Activated CD8-positive, alpha-beta T cell treated with anti-CD3 and anti-CD28 coated beads for 36 hours (primary cell): ENCODE data around the gene TESK2. TPM values are rescaled to one million over a fixed set of nuclear protein-coding genes. Genes with fewer than 3 reads are reported as not detected.

Experiments used
- ATAC-seq: fragments of 200-7000 bp; cut with Tn5 transposase; one replicate; pipeline ENCODE4 v1.10.0; 2021; ENCODE audit warnings: mild to moderate bottlenecking, moderate library complexity
- CTCF ChIA-PET: fragments of 350-600 bp; sonication (Branson Sonifier 250); formaldehyde crosslinking; loops from one replicate; lab custom pipeline; 2021; ENCODE audit warnings: antibody characterized with exemption; lab: Charles Lee
- POLR2A ChIA-PET: fragments of 350-600 bp; sonication (Branson Sonifier 250); formaldehyde crosslinking; loops from one replicate; lab custom pipeline; 2021; ENCODE audit warnings: antibody characterized with exemption; lab: Charles Lee
- DNase-seq: peaks from one replicate; pipeline ENCODE4 v3.0.0-alpha.2; 2020
- H3K27ac Mint-ChIP-seq: one replicate; pipeline ENCODE4 v1.8.0; 2021; ENCODE audit warnings: mild to moderate bottlenecking, mixed read lengths
- H3K27me3 Mint-ChIP-seq: one replicate; pipeline ENCODE4 v1.8.0; 2021; ENCODE audit warnings: mixed read lengths
- H3K36me3 Mint-ChIP-seq: one replicate; pipeline ENCODE4 v1.8.0; 2021; ENCODE audit warnings: low read depth, mixed read lengths
- H3K4me1 Mint-ChIP-seq: one replicate; pipeline ENCODE4 v1.8.0; 2021; ENCODE audit warnings: low read depth, mixed read lengths
- H3K4me3 Mint-ChIP-seq: one replicate; pipeline ENCODE4 v1.8.0; 2021; ENCODE audit warnings: mild to moderate bottlenecking, moderate library complexity, mixed read lengths
- H3K9me3 Mint-ChIP-seq: one replicate; pipeline ENCODE4 v1.8.0; 2021; ENCODE audit warnings: mixed read lengths
- intact Hi-C: fragments of 100-400 bp; cut with micrococcal nuclease; formaldehyde crosslinking; loops from one replicate; pipeline ENCODE4 v1.10.0; 2022
- total RNA-seq, 2 experiments: library from RNA; stranded (reverse); gene quantifications; one replicate each; pipeline ENCODE4 v1.2.3, GENCODE V29; 2021
- TF ChIP-seq, protein P1 (sequence below): fragments of 200-600 bp; IDR thresholded peaks from one replicate; pipeline ENCODE4 v1.8.0; 2022; ENCODE audit warnings: antibody characterized with exemption, mild to moderate bottlenecking

Gene TESK2
- total RNA-seq, 2 experiments from 2014 or later = 2.9 to 3.7 TPM

DNA sequence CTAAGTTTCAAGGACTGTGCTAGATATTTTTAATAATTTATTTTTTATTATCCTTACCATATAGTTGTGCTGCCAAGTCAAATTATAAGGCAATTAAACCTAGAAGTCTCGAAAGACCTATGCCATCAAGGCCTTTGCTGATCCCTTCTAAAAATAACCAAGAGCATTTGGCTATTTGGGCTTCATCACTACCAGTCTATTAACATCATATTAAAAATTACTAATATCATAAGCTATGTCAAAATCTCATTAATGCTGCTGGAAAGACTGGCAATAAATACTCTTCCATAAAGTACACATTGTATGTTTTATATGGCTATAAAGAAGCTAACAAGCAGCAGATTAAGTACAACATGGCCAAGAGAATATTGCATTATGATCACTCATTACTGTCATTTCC is 107.8 kb downstream of the TESK2 start:
- Mint-ChIP-seq H3K4me1 (no peaks in the 10 kb centered on the region), H3K36me3 (no peaks in the 10 kb centered on the region), H3K4me3 (no peak overlapping the region), H3K27me3 (no peaks in the 10 kb centered on the region), H3K9me3 (no peaks in the 10 kb centered on the region), H3K27ac (no peak overlapping the region)
- intact Hi-C loops = no loop called here
- no peak for ATAC-seq
- TF ChIP-seq, protein P1, sequence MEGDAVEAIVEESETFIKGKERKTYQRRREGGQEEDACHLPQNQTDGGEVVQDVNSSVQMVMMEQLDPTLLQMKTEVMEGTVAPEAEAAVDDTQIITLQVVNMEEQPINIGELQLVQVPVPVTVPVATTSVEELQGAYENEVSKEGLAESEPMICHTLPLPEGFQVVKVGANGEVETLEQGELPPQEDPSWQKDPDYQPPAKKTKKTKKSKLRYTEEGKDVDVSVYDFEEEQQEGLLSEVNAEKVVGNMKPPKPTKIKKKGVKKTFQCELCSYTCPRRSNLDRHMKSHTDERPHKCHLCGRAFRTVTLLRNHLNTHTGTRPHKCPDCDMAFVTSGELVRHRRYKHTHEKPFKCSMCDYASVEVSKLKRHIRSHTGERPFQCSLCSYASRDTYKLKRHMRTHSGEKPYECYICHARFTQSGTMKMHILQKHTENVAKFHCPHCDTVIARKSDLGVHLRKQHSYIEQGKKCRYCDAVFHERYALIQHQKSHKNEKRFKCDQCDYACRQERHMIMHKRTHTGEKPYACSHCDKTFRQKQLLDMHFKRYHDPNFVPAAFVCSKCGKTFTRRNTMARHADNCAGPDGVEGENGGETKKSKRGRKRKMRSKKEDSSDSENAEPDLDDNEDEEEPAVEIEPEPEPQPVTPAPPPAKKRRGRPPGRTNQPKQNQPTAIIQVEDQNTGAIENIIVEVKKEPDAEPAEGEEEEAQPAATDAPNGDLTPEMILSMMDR = no peak
- no peak for DNase-seq
- ChIA-PET CTCF (no interaction called here), POLR2A (no interaction called here)

DNA sequence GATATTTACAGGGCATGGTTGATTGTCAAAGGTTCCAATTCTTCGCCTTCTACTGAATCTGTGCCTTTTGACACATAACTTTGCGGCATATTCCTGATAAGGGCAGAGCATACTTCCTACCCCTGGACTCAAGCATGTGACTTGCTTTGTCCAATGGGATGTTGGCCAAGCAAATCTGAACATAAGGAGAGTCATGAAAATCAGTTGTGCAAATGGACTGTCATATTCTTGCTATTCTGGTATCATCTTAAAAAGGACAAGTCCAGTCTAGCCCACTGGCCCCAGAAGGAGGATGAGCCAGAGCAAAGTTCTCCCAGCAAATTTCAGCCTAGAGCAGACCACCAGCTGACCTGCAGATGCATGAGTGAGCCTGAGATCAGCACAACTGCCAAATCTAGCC is 109.7 kb downstream of the TESK2 start:
- no peak for ATAC-seq
- TF ChIP-seq, protein P1 = no peak
- Mint-ChIP-seq H3K36me3 (no peaks in the 10 kb centered on the region), H3K27me3 (no peaks in the 10 kb centered on the region), H3K4me3 (no peak overlapping the region), H3K9me3 (no peaks in the 10 kb centered on the region), H3K27ac (no peak overlapping the region), H3K4me1 (no peaks in the 10 kb centered on the region)
- intact Hi-C loops = no loop called here
- DNase-seq = no peak
- CTCF ChIA-PET = no interaction called here
- POLR2A ChIA-PET = no interaction called here

DNA sequence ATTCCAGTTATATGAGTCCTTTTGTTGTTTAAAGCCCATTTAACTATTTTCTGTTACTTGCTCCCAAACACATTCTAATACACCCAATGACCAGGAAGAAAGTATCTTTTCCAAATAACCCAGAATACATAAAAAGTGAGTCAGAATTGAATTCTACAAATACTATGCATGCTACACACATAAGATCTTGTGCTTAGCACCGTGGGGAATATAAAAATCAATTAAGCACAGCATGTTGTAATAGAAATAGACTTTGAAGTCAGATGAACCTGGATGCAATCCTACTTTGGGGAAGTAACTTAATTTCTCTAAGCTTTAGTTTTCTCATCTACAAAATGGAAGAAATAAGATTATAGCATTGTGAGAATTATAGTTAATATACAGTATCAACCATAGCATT is 110.2 kb downstream of the TESK2 start:
- no peaks in the 10 kb centered on the region for H3K27me3 Mint-ChIP-seq
- intact Hi-C loops = no loop called here
- no peak overlapping the region for H3K4me3 Mint-ChIP-seq
- ChIA-PET CTCF (interaction anchor here (0.7 kb wide), 1 partner anchor 20 kb away, joined by 3 read pairs; no protein-coding TSS in a partner anchor), POLR2A (no interaction called here)
- H3K27ac Mint-ChIP-seq = no peak overlapping the region
- TF ChIP-seq, protein P1 = no peak
- H3K4me1 Mint-ChIP-seq = no peaks in the 10 kb centered on the region
- ATAC-seq = no peak
- no peak for DNase-seq
- no peaks in the 10 kb centered on the region for H3K36me3 Mint-ChIP-seq
- H3K9me3 Mint-ChIP-seq = no peaks in the 10 kb centered on the region

DNA sequence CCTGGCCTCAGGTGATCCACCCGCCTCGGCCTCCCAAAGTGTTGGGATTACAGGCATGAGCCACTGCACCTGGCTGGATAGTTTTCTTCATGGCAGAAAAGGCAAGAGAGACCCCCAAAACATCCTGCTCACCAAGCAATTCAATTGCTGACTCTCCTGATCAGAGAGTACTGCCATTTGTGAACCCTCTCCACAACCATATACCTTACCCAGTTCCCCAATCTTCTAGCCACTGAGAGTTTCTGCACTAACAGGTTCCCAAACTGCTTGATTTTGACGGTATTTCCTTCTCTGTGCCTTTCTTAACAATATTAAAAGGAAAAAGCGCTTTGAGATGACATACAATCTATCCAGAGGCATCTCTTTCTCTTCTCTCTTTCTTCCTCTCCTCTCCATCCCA is 110.8 kb downstream of the TESK2 start:
- intact Hi-C loops = no loop called here
- POLR2A ChIA-PET = interaction anchor here (1.2 kb wide), 1 partner anchor 15 kb away, joined by 3 read pairs; no protein-coding TSS in a partner anchor
- no peak overlapping the region for H3K27ac Mint-ChIP-seq

DNA sequence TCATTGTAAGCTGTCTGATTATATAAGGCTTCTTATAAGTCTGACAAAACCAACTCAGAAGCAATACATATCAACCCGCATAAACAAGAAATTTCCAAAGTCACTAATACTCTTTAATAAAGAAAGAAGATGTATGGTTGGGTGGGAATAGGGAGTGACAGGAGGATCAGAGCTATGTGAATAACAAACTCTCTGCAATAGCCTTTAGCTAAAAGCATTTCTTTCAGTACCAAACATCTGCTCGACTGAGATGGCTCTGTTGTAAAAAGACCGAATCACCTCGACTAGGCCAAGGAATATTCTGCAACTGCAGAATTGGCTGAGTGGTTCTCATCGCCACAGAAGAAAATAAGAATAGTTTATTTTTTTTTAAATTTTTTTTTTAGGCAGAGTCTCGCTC is 111.4 kb downstream of the TESK2 start:
- no peaks in the 10 kb centered on the region for H3K4me1 Mint-ChIP-seq
- ChIA-PET POLR2A (interaction anchor here (1.2 kb wide), 1 partner anchor 15 kb away, joined by 3 read pairs; no protein-coding TSS in a partner anchor), CTCF (no interaction called here)
- DNase-seq = no peak
- intact Hi-C loops = no loop called here
- no peaks in the 10 kb centered on the region for H3K9me3 Mint-ChIP-seq
- TF ChIP-seq, protein P1 = no peak
- no peaks in the 10 kb centered on the region for H3K36me3 Mint-ChIP-seq
- ATAC-seq = no peak
- H3K27ac Mint-ChIP-seq = no peak overlapping the region
- no peak overlapping the region for H3K4me3 Mint-ChIP-seq
- H3K27me3 Mint-ChIP-seq = no peaks in the 10 kb centered on the region

More for the DNA sequence above, 110.8 kb downstream of the TESK2 start:
- no peak for ATAC-seq
- CTCF ChIA-PET = interaction anchor here (0.7 kb wide), 1 partner anchor 19 kb away, joined by 3 read pairs; no protein-coding TSS in a partner anchor
- TF ChIP-seq, protein P1 = no peak
- DNase-seq = no peak
- Mint-ChIP-seq H3K4me3 (no peak overlapping the region), H3K9me3 (no peaks in the 10 kb centered on the region), H3K4me1 (no peaks in the 10 kb centered on the region), H3K27me3 (no peaks in the 10 kb centered on the region), H3K36me3 (no peaks in the 10 kb centered on the region)
